Measurements from ENCODE around the gene DHRS7.

The DHRS7 gene

DNA sequence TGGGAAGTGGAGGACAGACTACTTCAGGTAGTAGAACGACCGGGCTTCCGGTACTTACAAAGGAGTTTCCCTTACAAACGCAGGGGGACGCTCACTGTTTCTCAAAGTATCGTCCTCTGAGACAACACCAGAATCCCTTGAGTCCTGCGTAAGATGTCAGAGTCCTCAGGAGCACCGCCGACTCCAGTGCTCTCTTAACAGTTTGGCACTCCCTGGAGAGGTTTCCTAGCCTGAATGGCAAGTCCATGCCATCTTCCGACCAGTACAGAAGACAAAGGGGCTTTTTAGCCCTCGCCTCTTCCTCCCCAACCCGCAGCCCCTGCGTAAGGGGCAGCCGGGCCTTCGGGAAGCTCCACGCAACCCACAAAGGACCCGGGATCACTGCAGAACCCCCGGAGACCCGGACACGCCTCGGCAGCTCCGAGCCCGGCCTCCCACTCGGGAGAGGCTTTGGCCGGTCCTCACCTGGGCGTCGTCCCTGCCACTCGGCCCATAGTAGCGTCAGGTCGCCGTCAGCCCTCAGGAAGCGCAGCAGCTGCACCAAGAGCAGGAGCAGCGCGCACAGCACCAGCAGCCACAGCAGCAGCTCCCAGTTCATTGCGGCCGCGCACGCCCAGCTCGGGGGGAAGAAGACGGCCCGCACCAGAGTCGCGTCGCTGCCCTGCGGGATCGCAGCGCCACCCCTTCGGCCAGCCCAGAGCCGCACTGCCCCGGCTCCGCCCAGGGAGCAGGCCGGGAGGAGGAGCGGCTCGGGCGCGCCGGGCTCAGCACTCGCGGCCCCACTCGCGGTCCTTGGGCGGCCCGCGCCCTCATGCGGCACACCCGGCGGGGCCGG lies at the start of gene DHRS7:
Gene DHRS7 (minus strand): TSS at position 687 of the 835 bp plus-strand sequence. CDS start 89 bp downstream, at position 598.
- DNase-seq = no peak

DNA sequence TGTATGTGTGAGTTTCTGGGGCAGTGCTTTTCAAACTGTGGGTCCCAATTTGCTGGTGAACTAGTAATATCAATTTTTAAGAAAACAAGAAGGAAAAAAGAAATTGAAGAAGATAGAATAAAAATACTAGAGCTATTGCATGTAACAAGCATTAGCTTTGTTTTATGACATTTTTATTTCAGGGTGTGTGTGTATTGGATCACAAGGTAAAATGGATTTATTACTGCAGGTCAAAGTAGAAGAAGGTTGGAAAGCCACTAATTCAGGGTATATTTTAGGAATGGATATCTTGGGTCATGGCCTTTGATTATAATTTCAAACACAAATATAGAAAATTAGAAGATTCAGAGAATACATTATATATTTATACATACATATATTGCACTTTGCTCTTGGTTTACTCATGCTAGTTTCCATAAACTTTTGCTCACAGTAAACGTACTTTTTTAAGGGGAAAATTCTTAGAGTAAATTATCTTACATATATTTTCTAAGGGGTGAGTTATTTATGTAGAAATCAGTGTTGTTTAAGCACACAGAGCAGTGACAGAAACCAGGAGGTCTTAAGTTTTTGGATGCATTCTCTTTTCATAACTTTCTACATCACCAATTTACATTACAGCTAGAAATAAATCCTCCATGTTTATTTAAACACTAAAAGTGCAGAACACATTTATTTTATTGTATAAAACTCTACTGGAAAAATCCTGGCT lies 49.4 kb upstream of the DHRS7 start:
- DNase-seq = no peak

DNA sequence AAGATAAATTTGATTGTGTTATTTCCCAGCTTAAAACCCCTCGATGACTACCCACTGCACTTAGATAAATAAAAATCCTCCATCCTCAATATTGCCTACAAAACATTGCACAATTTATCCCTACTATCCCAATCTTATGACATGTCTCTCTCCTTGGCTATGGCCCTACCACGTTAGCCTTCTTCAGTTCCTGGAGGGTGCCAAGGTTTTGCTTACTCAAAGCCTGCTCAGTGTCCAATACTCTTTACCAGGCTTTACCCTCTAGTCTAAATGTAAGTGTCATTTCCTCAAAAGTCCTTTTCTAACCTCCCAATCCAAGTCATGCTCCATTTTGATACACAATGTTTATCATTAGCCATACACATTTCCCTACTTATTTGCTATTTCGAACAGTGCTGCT lies 48.8 kb upstream of the DHRS7 start:
- DNase-seq = no peak

- no peak for DNase-seq
Measured at GRCh38 chr14:60212503-60213371, 47.5 kb upstream of the DHRS7 start.

DNA sequence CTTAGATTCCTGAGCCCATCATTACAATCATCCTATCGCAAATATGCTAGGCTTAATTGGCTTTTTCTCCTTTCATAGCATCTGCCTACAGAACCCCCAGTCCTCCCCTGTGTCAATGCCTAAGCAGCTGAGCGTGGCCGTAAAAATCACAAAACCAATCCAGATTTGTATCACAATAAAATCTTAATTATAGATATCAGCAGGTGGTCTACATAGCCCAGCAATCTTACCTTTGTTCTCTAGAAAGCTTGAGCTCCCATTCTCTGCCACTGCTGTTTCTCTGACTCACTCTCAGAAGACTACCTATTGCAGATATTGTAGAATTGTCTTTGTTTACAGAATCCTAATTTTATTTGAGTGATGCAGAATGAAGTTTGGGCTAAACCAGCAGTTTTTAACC lies 46.0 kb upstream of the DHRS7 start:
- no peak for DNase-seq

DNA sequence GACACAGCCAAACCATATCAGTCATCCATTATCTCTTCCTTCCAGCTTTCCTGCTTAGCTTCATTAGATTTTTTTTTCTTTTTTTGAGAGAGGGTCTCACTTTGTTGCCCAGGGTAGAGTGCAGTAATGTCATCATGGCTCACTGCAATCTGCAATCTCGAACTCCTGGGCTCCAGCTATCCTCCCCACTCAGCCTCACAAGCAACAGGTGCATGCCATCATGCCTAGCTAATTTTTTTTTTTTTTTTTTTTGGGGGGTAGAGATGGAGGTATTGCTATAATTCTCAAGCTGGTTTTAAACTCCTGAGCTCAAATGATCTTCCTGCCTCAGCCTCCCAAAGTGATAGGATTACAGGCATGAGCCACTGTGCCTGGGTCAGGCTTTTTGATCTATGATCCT lies 45.5 kb upstream of the DHRS7 start:
- DNase-seq = no peak

GRCh38 chr14:60206837-60207533 lies 41.8 kb upstream of the DHRS7 start:
- DNase-seq = no peak

DNA sequence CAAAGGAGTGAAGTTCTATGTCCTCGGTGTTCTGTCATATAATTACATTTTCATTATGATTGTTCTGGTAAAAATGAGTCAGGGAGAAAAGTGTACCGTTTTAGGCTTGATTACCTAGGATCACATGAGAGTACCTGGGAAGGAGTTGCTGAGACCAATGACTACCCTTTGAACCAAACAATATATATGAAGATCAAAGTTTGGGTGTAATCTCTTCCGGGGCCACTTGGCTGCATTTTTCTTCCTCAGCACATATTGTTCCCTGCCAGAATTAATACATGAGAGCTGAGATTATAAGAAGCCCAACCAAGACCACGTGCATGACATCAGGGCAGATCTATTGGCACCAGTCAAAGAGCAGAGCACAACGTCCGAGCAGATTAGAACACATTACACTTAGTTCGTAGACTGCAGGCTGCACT lies 41.1 kb upstream of the DHRS7 start:
- DNase-seq = no peak

DNA sequence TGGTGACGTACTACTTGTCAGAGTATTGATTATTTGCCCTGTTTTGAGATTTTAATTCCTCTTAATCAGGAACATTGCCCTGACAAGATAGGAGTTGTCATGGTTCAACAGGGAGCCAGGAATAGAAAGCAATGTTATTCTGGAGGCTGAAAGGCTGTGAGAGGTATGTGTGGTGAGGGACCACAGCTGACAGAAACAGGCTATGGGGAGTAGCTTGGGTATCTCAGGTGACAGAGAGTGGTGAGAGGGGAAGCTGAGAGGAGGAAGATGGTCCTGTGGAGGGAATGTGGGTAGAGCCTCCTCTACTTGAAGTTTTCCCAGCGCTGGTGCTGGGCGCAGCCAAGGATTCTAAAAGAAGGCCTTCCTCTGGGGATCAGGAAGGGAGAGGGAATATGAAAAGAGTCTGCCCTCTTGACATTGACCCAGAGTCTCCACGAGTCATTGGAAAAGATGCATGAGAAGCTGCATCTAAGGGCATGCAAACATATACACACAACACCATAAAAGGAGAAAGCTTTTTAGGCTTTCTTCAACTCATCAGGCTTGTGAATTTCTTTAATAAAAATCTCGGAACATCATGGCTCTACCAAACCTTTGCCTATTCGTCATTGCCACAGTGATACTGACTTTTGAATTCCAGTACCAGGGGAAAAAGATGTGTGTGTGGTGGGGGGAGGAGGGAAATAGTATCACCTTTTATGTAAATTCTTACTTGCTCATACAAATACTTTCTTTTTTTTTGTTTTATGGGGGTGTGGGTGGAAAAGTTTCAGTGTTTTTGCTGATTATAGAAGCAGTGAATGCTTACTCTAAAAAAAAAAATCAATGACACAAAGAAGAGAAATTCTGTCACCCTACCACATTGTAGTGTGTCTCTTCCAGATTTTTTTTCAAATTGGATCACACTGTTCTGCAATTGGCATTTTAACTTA lies 39.9 kb upstream of the DHRS7 start:
- no peak for DNase-seq

- DNase-seq = no peak
Measured at GRCh38 chr14:60204104-60204842, 39.1 kb upstream of the DHRS7 start.

GRCh38 chr14:60199321-60199720 lies 34.1 kb upstream of the DHRS7 start:
- no peak for DNase-seq

- no peak for DNase-seq
Measured at GRCh38 chr14:60197629-60198303, 32.6 kb upstream of the DHRS7 start.

- DNase-seq = no peak
Measured at GRCh38 chr14:60196291-60196690, 31.1 kb upstream of the DHRS7 start.

DNA sequence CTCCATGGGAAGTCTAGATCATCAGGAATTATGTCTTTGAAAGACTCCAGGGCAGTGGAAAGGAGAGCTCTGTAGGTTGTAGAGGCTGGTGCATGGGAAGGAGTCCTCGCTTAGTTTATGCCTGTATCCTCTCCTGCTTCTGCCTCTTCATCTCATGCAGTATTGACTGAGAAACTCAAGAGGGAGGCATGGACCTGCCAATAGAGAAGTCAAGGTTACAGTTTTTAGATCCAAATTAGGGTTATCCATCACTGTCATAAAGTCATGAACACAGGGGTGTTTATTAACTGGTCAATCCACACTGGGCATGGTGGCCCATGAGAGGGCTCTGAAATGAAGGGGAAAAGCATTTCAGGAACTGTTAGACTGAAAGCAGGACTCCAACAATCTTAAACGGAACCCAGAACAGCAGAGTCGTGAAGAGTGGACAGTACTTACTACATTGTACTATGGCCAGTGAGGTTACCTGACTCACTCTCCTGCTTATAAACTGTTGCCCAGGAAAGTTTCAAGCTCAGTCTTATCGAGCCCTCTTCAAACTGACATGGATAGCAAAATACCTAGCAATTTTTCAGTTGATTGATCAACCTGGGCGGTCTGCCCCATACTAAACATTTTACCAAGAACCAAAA lies 30.1 kb upstream of the DHRS7 start:
- no peak for DNase-seq

DNA sequence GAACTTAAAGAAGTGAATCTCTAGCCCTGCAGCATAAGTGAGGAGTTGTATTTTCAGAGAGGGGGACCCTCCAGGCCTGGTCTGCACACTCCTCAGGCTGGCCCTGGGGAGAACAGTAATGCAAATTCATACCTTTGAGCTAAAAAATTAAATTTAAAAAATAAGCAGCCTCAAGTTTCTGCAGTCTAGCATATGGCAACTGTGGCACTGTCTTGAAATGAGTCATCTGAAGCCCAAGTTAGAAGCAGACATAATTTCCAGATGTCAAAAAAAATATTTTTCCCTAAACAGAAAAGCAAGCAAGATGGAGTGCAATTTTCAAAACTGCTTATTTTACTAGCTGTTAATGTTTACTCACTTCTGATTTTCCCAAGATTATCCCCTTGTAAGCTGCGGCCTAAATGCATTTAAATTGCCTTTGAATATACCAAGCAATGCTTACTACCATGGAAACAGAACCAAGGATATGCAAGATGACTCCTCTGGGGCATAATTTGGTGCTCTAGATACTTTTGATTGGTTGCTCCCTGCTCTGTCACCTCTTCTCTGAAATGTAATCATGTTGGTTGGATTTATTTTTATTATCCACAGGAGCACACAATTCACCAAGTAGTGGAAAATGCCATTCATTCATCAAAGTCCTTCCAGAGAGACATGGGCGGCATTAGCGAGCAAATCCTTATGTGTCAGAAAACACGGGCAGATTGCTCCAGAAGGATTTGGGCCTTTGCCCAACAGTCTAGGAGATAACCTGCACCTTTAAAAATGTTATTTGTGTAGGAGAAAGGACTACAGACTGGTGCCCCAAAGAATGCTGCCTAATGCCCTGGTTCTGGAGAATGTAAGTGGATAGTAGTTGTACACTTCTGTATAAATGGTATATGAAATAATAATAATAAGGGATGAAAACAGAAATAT lies 25.0 kb upstream of the DHRS7 start:
- no peak for DNase-seq

- no peak for DNase-seq
Measured at GRCh38 chr14:60188696-60189095, 23.5 kb upstream of the DHRS7 start.

GRCh38 chr14:60188115-60188514 lies 22.9 kb upstream of the DHRS7 start:
- no peak for DNase-seq

- DNase-seq = no peak
Measured at GRCh38 chr14:60184905-60185555, 19.8 kb upstream of the DHRS7 start.
